HK-2 (cell line): Measurements from ENCODE around the gene HOXD9.

Source experiments
- DNase-seq: peaks from one replicate; pipeline ENCODE4 v3.0.0-alpha.2; 2018; ENCODE audit not compliant: unreplicated experiment

Gene HOXD9

DNA sequence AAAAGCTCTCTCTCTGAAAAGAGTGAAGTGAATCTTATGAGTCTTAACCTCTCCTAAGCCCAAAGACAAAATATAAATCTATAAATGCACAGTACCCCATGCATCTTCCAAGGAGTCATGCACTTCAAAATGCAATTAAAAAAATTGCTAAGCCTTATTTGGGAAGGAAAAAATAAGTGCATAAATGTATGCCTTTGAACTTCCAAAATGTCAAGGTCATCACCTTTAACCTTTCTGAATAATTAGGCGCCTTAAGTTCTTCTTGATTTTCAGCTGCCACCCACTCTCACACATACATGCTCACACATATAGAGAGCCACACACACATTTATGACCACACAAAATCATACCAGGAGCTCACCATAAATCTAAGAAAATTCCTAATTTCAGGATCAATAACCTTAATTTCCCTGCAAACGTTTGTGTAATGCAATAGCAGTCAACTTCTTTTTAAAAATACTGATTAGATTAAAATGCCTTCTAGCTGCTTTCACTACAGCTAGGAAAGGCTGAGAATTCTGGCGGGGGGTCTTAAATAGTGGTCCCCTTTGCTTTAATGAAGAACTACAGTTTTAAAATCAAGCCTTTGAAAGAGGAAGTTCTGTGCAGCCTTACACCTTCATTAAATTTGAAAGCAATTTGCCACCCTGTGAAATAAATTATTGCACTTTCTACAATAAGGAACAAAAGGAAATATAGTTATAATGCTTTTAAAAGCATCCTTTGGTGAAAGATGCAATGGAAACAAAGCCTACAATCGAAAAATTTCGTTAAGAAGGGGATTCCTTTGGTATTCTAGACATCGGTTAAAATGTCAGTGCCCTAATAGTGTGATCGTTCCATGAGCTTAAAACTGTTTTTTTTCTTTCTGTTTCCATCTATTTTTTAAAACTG lies 11.9 kb upstream of the HOXD9 start:
- no peak for DNase-seq

- no peak for DNase-seq
These were observed 11.2 kb upstream of the HOXD9 start for GRCh38 chr2:176111309-176111663.

- no peak for DNase-seq
These were observed 10.6 kb upstream of the HOXD9 start for GRCh38 chr2:176111846-176112374.

DNA sequence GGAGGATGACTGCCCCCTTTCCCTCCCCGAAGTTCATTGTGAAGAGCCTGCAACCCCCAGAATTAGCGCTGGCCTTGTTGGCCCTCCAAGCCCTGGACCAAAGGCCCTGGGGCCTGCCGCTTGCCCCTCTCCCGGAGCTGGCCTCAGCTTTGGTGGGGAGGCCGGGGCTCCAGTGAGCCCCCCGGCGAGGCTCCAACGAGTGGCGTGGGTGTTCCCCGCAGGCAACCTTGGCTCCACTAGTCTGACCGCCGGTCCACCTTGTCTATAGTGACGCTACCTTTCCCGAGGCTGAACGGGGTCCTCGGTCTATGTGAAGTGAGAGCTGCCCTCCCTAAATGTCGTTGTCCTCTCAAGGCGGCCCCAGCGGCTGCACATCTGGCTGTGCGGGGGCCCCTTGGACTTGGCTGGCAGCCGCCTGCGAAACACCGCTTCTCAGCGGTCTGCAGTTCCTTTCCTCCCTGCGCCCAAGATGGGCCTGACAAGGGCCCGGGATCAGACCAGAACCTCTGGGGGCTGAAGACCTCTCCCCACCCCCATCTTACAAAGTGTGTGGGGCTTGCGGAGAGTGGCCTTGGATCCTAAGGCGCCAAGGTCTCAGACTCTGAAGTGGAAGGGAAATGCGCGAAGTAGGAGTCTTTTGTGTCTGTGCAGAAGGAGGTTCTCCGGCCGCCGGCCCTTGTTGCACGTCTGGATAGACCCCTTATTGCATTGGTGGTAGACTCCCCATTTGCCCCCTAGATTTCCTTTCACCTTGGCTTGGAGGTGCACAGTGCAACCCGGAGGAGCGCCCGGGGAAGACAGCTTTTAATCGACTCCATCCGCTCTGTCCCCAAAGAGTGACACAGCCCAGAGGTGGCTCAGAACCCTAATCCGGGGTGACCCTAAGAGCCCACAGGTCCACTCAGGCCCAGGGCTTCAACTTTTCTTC lies 9.9 kb upstream of the HOXD9 start:
- no peak for DNase-seq

GRCh38 chr2:176114120-176114929 lies 8.2 kb upstream of the HOXD9 start:
- no peak for DNase-seq

DNA sequence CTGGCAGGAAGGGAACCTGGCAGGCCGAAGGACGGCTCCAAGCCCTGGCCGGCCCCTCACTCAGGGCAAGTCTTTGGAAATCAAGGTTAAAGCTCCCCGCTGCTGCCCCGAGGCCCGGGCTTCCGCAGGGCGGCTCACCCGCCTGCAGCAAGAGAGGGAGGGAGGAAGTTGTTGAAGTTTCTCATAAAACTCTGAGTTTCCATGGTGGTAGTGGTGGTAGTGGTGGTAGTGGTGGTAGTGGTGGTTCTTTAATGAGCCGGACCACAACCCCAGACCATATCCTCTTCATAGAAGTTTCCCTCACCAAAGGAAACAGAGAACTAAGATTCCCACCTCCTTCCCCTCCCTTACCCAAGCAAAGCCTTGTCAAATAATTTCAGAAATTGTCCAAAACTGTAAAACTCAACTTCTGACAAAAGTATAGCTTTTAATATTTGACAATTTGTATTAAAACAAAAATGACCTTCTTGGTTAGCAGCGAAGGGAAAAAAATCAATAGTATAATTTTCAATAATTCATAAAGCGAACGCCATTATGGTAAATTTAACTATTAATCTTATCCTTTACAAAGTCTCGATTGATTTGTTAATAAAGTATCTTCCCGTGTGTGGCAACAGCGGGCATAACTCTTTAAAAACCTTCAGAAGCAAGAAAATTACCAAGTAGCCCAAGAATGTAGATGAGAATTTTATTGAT lies 7.4 kb upstream of the HOXD9 start:
- no peak for DNase-seq

GRCh38 chr2:176115883-176116813 lies 6.4 kb upstream of the HOXD9 start, which contains the start of gene HOXD10:
TSS of gene HOXD10 (plus strand) at chr2:176116778. CDS start at chr2:176116834, 56 bp downstream.
- DNase-seq: no peak

DNA sequence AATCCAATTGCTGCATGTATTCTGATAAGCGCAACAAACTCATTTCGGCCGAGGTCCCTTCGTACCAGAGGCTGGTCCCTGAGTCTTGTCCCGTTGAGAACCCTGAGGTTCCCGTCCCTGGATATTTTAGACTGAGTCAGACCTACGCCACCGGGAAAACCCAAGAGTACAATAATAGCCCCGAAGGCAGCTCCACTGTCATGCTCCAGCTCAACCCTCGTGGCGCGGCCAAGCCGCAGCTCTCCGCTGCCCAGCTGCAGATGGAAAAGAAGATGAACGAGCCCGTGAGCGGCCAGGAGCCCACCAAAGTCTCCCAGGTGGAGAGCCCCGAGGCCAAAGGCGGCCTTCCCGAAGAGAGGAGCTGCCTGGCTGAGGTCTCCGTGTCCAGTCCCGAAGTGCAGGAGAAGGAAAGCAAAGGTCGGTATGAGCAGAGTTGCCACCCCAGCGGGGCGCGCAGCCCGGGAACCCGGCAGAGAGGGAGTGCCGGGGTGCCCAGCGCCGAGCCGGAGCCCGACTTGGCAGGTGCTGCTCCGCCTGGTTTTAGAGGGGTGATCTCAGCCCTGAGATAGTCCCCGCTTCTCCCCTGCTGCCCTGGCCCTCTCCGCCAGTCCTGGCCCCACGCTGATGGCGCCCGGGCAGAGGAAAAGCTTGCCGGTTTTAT lies 5.2 kb upstream of the HOXD9 start:
- no peak for DNase-seq

DNA sequence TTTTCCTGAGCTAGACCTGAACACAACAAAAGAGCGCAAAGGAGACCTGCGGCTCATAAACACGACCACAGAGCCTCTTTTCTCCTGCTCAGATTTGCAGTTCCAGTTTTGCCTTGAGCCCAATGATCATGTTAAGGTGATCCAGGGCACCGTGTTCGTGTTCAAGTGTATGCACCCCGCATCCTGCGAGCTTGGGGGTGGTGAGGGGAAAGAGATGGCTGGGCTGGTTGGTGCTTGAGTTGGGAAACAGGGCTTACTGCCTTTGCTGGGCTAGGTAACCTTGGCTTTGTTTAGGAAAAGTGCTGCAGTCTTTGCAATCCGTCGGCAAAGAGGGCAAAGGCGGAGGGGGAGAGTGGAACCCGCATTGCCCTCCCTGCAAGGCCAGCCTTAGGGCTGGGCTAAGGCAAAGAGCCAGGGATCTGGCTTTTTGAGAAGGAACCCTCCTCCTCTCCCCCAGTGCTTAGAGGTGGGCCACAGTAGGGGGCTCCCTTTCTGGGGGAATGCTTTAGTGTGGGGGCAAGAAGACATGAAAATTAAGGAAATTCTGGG lies 4.6 kb upstream of the HOXD9 start:
- no peak for DNase-seq

GRCh38 chr2:176118601-176119339 lies 3.7 kb upstream of the HOXD9 start:
- no peak for DNase-seq

- no peak for DNase-seq
These were observed 1.9 kb upstream of the HOXD9 start for GRCh38 chr2:176120364-176121189.

DNA sequence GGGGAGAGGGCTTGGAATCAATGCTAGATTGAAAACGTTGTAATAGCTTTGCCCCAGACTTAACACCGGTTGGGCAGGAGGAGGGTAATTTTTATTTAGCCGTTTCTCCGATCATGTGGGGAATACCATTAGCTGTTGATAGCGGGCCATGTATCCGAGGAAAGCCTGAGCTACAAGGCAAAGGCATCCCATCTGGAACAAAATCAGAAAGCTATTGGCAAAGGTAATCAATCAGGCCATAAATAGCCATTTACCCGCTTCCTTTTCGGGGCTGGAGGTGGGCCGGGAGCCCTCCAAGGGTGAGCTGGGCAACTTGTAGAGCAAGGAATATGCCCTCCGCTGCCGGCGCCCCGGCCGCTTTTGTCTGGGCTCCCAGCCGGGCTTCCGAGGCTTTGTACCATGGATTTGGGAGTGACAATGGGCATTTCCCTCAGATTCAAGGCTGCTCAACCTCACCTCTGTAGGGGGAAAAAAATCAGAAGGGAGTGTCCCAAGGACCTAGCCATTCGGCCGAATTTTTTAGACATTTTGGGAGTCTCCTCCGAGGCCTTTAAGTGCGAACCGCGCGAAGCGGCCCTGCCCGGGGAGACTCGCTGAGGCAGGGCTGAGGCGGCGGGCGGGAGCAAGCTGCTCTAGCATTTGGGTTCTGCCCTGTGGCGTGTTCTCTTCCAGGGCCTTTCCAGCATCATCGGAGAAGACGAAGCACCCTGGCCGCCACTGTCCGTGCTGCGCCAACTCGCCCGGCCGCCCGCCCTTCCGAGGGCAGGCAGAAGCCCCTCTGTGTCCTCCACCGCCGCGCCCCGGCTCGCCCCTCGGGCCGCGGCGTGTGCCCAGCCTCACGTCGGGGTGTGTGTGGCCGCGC lies 1.1 kb upstream of the HOXD9 start:
- no peak for DNase-seq

- DNase-seq: no peak
These were observed 352 bp upstream of the HOXD9 start for GRCh38 chr2:176122052-176122682.

DNA sequence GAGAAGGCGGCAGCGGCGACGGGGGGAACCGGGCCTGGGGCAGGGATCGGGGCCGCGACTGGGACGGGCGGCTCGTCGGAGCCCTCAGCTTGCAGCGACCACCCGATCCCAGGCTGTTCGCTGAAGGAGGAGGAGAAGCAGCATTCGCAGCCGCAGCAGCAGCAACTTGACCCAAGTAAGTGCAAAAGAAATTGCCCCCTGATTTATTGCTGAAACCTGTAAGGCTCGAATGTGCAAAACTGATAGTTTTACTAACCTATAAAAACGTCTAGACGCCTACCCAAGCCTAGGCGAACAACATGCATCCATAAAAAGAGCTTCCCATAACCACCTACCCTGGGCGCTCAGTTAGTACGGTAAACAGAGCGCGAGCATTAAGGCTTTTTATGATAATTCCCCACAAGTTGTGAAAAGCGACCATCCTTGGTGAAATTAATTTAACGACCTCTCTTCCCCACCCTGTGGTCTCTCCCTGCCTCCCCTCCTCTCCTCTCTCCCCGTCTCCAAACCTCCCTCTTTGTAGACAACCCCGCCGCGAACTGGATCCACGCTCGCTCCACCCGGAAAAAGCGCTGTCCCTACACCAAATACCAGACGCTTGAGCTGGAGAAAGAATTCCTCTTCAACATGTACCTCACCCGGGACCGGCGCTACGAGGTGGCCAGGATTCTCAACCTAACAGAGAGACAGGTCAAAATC lies 1.0 kb downstream of the HOXD9 start:
- no peak for DNase-seq
